GM23338 (cell line): ENCODE measurements around the gene APOL6. TPM values are rescaled to one million over a fixed set of nuclear protein-coding genes. Genes with fewer than 3 reads are reported as not detected.

ENCODE experiments used
- ATAC-seq: fragments of 200-7000 bp; cut with Tn5 transposase; 3 replicates; pipeline ENCODE4 v1.9.1; 2020
- DNase-seq: peaks from one replicate; pipeline ENCODE4 v3.0.0-alpha.2; 2015; ENCODE audit warnings: low spot score
- H2AFZ ChIP-seq: fragments of 200-600 bp; sonication (generic); 2 replicates; pipeline ENCODE4 v1.8.0; 2016; ENCODE audit warnings: antibody characterized with exemption, mild to moderate bottlenecking, moderate library complexity
- H3F3A ChIP-seq: fragments of 200-600 bp; sonication (generic); replicated peaks from 2 replicates; pipeline ENCODE4 v1.8.0; 2017; ENCODE audit warnings: antibody characterized with exemption, mixed run types, low read depth
- H3K27ac ChIP-seq: fragments of 200-600 bp; sonication (generic); 2 replicates; pipeline ENCODE4 v1.6.1; 2016; ENCODE audit warnings: low read depth
- H3K27me3 ChIP-seq: fragments of 200-600 bp; sonication (generic); 2 replicates; pipeline ENCODE4 v1.8.0; 2016; ENCODE audit warnings: mild to moderate bottlenecking, mixed run types, moderate library complexity; ENCODE audit not compliant: insufficient read depth
- H3K36me3 ChIP-seq: fragments of 200-600 bp; sonication (generic); 2 replicates; pipeline ENCODE4 v1.8.0; 2016; ENCODE audit warnings: mild to moderate bottlenecking; ENCODE audit not compliant: insufficient read depth
- H3K4me1 ChIP-seq: fragments of 200-600 bp; sonication (generic); 2 replicates; pipeline ENCODE4 v1.8.0; 2016; ENCODE audit warnings: mild to moderate bottlenecking, moderate library complexity; ENCODE audit not compliant: insufficient read depth
- H3K4me2 ChIP-seq: fragments of 200-600 bp; sonication (generic); 2 replicates; pipeline ENCODE4 v1.7.1; 2017; ENCODE audit warnings: mixed run types
- H3K4me3 ChIP-seq: fragments of 200-600 bp; sonication (generic); 2 replicates; pipeline ENCODE4 v1.6.1; 2016; ENCODE audit warnings: mixed run types
- H3K79me2 ChIP-seq: fragments of 200-600 bp; sonication (generic); replicated peaks from 2 replicates; pipeline ENCODE4 v1.8.0; 2017; ENCODE audit warnings: mild to moderate bottlenecking; ENCODE audit not compliant: insufficient read depth
- H3K9me2 ChIP-seq: fragments of 200-600 bp; sonication (generic); 2 replicates; pipeline ENCODE4 v1.8.0; 2017; ENCODE audit not compliant: insufficient read depth
- H4K20me1 ChIP-seq: fragments of 200-600 bp; sonication (generic); replicated peaks from 2 replicates; pipeline ENCODE4 v1.8.0; 2017; ENCODE audit warnings: mild to moderate bottlenecking; ENCODE audit not compliant: insufficient read depth
- H3K27ac Mint-ChIP-seq: 2 replicates; pipeline ENCODE4 v1.8.0; 2020; ENCODE audit warnings: inconsistent platforms, mild to moderate bottlenecking, moderate library complexity, mixed read lengths
- H3K27me3 Mint-ChIP-seq: 3 replicates; pipeline ENCODE4 v1.8.0; 2022; ENCODE audit warnings: low read depth, mild to moderate bottlenecking, moderate library complexity, mixed read lengths, inconsistent platforms; ENCODE audit not compliant: insufficient read depth, poor library complexity
- H3K36me3 Mint-ChIP-seq: 3 replicates; pipeline ENCODE4 v1.8.0; 2021; ENCODE audit warnings: low read depth, mild to moderate bottlenecking, inconsistent platforms, moderate library complexity, mixed read lengths
- H3K4me1 Mint-ChIP-seq: 3 replicates; pipeline ENCODE4 v1.8.0; 2020; ENCODE audit warnings: mild to moderate bottlenecking, inconsistent platforms, mixed read lengths
- H3K4me3 Mint-ChIP-seq: 3 replicates; pipeline ENCODE4 v1.8.0; 2021; ENCODE audit warnings: moderate library complexity, mild to moderate bottlenecking, inconsistent platforms, mixed read lengths
- H3K9me3 Mint-ChIP-seq: 3 replicates; pipeline ENCODE4 v1.8.0; 2020; ENCODE audit warnings: moderate library complexity, mild to moderate bottlenecking, inconsistent platforms, mixed read lengths
- CREB1 ChIP-seq: fragments of 250-450 bp; sonication (Bioruptor Pico); IDR thresholded peaks from 2 replicates; pipeline ENCODE4 v1.5.0; 2020; ENCODE audit warnings: low read depth, mild to moderate bottlenecking, moderate library complexity
- CTCF ChIP-seq, 2 experiments: fragments of 200-600 bp in 1 of 2; sonication (generic) in 1 of 2; conservative IDR thresholded peaks; 2 replicates each; pipeline versions ENCODE4 v1.5.1 to v1.6.1; 2016 to 2017; ENCODE audit warnings: antibody characterized with exemption in 2 of 2, low read depth in 2 of 2, mild to moderate bottlenecking in 2 of 2, moderate library complexity in 1 of 2
- ETS1 ChIP-seq: IDR thresholded peaks from 2 replicates; pipeline ENCODE4 v1.6.1; 2016; ENCODE audit warnings: antibody characterized with exemption
- EZH2 ChIP-seq: fragments of 200-600 bp; sonication (generic); IDR thresholded peaks from one replicate; pipeline ENCODE4 v1.8.0; 2017; ENCODE audit warnings: antibody characterized with exemption, mild to moderate bottlenecking, low read depth; ENCODE audit not compliant: unreplicated experiment
- EZH2phosphoT487 ChIP-seq: fragments of 200-600 bp; sonication (generic); IDR thresholded peaks from one replicate; pipeline ENCODE4 v1.8.1; 2018; ENCODE audit warnings: antibody characterized with exemption; ENCODE audit not compliant: unreplicated experiment
- JUNB ChIP-seq: IDR thresholded peaks from one replicate; pipeline ENCODE4 v1.6.1; 2016; ENCODE audit warnings: antibody characterized with exemption; ENCODE audit not compliant: unreplicated experiment
- NANOG ChIP-seq: IDR thresholded peaks from 2 replicates; pipeline ENCODE4 v1.6.1; 2016; ENCODE audit warnings: antibody characterized with exemption, borderline replicate concordance
- POLR2AphosphoS5 ChIP-seq: IDR thresholded peaks from 2 replicates; pipeline ENCODE4 v1.6.1; 2016; ENCODE audit warnings: antibody characterized with exemption, low read depth
- REST ChIP-seq: IDR thresholded peaks from one replicate; pipeline ENCODE4 v1.6.1; 2018; ENCODE audit warnings: antibody characterized with exemption; ENCODE audit not compliant: unreplicated experiment
- STAT1 ChIP-seq: IDR thresholded peaks from one replicate; pipeline ENCODE4 v1.6.1; 2016; ENCODE audit warnings: antibody characterized with exemption; ENCODE audit not compliant: unreplicated experiment
- ZNF114 ChIP-seq: fragments of 250-450 bp; sonication (Bioruptor Pico); IDR thresholded peaks from 2 replicates; pipeline ENCODE4 v1.5.0; 2020; ENCODE audit warnings: mild to moderate bottlenecking, moderate library complexity
- ZNF331 ChIP-seq: fragments of 250-450 bp; sonication (Bioruptor Pico); IDR thresholded peaks from 2 replicates; pipeline ENCODE4 v1.5.0; 2020; ENCODE audit warnings: low read depth, mild to moderate bottlenecking, moderate library complexity
- ZNF462 ChIP-seq: fragments of 250-450 bp; sonication (Bioruptor Pico); IDR thresholded peaks from 2 replicates; pipeline ENCODE4 v1.5.0; 2020; ENCODE audit warnings: mild to moderate bottlenecking, moderate library complexity
- polyA plus RNA-seq: library from polyadenylated mRNA; unstranded; fragments of >200 nt; fragmentation: Nextera tagmentation; extraction: Ambion mirVana; gene quantifications from 2 replicates; pipeline ENCODE4 v1.2.1, GENCODE V29; 2016
- total RNA-seq: library from RNA; depleted of rRNA; stranded (reverse); fragments of >200 nt; shearing (Covaris generic); gene quantifications from 2 replicates; pipeline ENCODE4 v1.2.3, GENCODE V29; 2014

The APOL6 gene
- total and polyA plus RNA-seq, 2 experiments from 2014 or later: 0.10 to 0.14 TPM

- ATAC-seq (no peak), DNase-seq (no peak)
- Histone ChIP-seq H3K4me1 (no peaks in the 10 kb centered on the region), H3K27me3 (no peaks in the 10 kb centered on the region), H3F3A (no peaks in the 10 kb centered on the region), H3K36me3 (no peaks in the 10 kb centered on the region), H2AFZ (no peak overlapping the region), H3K4me2 (no peak overlapping the region), H4K20me1 (no peaks in the 10 kb centered on the region), H3K4me3 (no peak overlapping the region), H3K27ac (no peak overlapping the region), H3K79me2 (no peaks in the 10 kb centered on the region), H3K9me2 (no peaks in the 10 kb centered on the region)
- Mint-ChIP-seq H3K36me3 (no peaks in the 10 kb centered on the region), H3K4me1 (no peaks in the 10 kb centered on the region), H3K4me3 (no peak overlapping the region), H3K27ac (no peak overlapping the region), H3K9me3 (no peaks in the 10 kb centered on the region; the same call in 2 of the 3 replicates), H3K27me3 (no peaks in the 10 kb centered on the region)
- no peak for TF ChIP-seq CTCF (conservative IDR thresholded peaks at IDR 0.05; ENCODE audit: low read depth in 2 of 2)
- TF ChIP-seq REST: no peak
- no peak for TF ChIP-seq POLR2AphosphoS5
- TF ChIP-seq ETS1: no peak
- TF ChIP-seq NANOG: no peak
- no peak for TF ChIP-seq STAT1
- no peak for TF ChIP-seq EZH2
- TF ChIP-seq CREB1 (CRISPR knock-in tag): no peak
- no peak for TF ChIP-seq JUNB
- TF ChIP-seq ZNF114 (CRISPR knock-in tag): no peak
- TF ChIP-seq ZNF462 (CRISPR knock-in tag): no peak
- TF ChIP-seq ZNF331 (CRISPR knock-in tag): no peak
- no peak for TF ChIP-seq EZH2phosphoT487
Observed at GRCh38 chr22:35705141-35705540, 56.9 kb downstream of the APOL6 start.
